PC-9 (cell line): Measurements from ENCODE around the gene FLRT3. TPM values are rescaled to one million over a fixed set of nuclear protein-coding genes. Genes with fewer than 3 reads are reported as not detected.

Experiments used
- BruUV-seq: library from RNA; stranded (reverse); fragments of 400-500 nt; replicated peaks from 2 replicates; lab custom pipeline; 2021; lab: Mats Ljungman, UMichigan
- CTCF ChIA-PET: fragments of 300-600 bp; sonication (Branson Sonifier 250); formaldehyde crosslinking; loops from one replicate; lab custom pipeline; 2022; ENCODE audit warnings: antibody characterized with exemption; lab: Charles Lee
- POLR2A ChIA-PET: fragments of 300-600 bp; sonication (Branson Sonifier 250); formaldehyde crosslinking; loops from one replicate; lab custom pipeline; 2022; ENCODE audit warnings: antibody characterized with exemption; ENCODE audit not compliant: unreplicated experiment; lab: Charles Lee
- DNase-seq, 2 experiments: peaks; one replicate each; pipeline versions ENCODE4 v3.0.0 to v3.0.0-alpha.2; 2015 to 2022; ENCODE audit warnings: mixed read lengths in 1 of 2
- H2AFZ ChIP-seq: fragments of 200-600 bp; sonication (generic); 2 replicates; pipeline ENCODE4 v1.8.1; 2017; ENCODE audit warnings: antibody characterized with exemption
- H3F3A ChIP-seq: fragments of 200-600 bp; sonication (generic); 2 replicates; pipeline ENCODE4 v1.8.1; 2017; ENCODE audit warnings: antibody characterized with exemption, mild to moderate bottlenecking, low read depth; ENCODE audit not compliant: insufficient read depth
- H3K27ac ChIP-seq: fragments of 200-600 bp; sonication (generic); 2 replicates; pipeline ENCODE4 v1.6.1; 2016; ENCODE audit warnings: mixed run types
- H3K27me3 ChIP-seq: fragments of 200-600 bp; sonication (generic); 2 replicates; pipeline ENCODE4 v1.6.1; 2016; ENCODE audit warnings: low read depth, mixed run types; ENCODE audit not compliant: insufficient read depth
- H3K36me3 ChIP-seq: fragments of 200-600 bp; sonication (generic); 2 replicates; pipeline ENCODE4 v1.6.1; 2016; ENCODE audit warnings: low read depth, mixed run types
- H3K4me1 ChIP-seq: fragments of 200-600 bp; sonication (generic); replicated peaks from 2 replicates; pipeline ENCODE4 v1.6.1; 2016; ENCODE audit warnings: mixed run types; ENCODE audit not compliant: insufficient read depth
- H3K4me2 ChIP-seq: fragments of 200-600 bp; sonication (generic); 2 replicates; pipeline ENCODE4 v1.6.1; 2017; ENCODE audit warnings: mixed run types
- H3K4me3 ChIP-seq: fragments of 200-600 bp; sonication (generic); 2 replicates; pipeline ENCODE4 v1.6.1; 2016; ENCODE audit warnings: mixed run types
- H3K79me2 ChIP-seq: fragments of 200-600 bp; sonication (generic); 2 replicates; pipeline ENCODE4 v1.6.1; 2017; ENCODE audit warnings: low read depth, mixed run types
- H3K9me2 ChIP-seq: fragments of 200-600 bp; sonication (generic); 2 replicates; pipeline ENCODE4 v1.8.1; 2017; ENCODE audit warnings: mild to moderate bottlenecking; ENCODE audit not compliant: insufficient read depth
- H3K9me3 ChIP-seq: fragments of 200-600 bp; sonication (generic); 2 replicates; pipeline ENCODE4 v1.8.1; 2016; ENCODE audit warnings: low read depth; ENCODE audit not compliant: insufficient read depth
- H4K20me1 ChIP-seq: fragments of 200-600 bp; sonication (generic); 2 replicates; pipeline ENCODE4 v1.8.1; 2017; ENCODE audit not compliant: insufficient read depth
- EZH2 ChIP-seq: fragments of 200-600 bp; sonication (generic); IDR thresholded peaks from 2 replicates; pipeline ENCODE4 v1.8.0; 2017; ENCODE audit warnings: antibody characterized with exemption, low read depth
- intact Hi-C: fragments of 100-400 bp; cut with micrococcal nuclease; formaldehyde crosslinking; loops from one replicate; pipeline ENCODE4 v1.10.0; 2022; ENCODE audit not compliant: unreplicated experiment
- total RNA-seq: library from RNA; stranded (reverse); gene quantifications from 2 replicates; pipeline ENCODE4 v1.2.3, GENCODE V29; 2021
- TF ChIP-seq, protein P1 (sequence below): fragments of 200-600 bp; sonication (generic); conservative IDR thresholded peaks from 2 replicates; pipeline ENCODE4 v1.6.1; 2017; ENCODE audit warnings: mixed run types, antibody characterized with exemption, mild to moderate bottlenecking, moderate library complexity

Gene FLRT3
- total RNA-seq, 1 experiment from 2014 or later = 0.70 TPM

DNA sequence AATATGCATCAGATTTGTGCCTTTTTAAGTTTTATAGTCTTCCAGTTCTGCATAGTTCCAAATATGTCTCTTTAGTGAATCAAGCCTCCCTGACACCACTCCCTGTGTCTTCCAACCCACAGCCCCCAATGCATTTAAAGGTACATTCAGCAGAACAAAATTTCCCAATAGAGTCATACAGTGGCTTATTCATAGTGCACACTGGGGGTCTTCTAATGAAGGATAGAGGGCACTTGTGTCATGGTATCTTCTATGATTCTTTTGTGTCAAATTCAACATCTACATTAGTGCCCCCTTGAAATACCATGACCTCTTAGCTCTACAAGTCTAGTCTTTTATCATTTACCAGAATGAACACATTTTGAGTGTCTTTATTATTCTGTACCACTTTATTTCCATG, 33.8 kb downstream of the FLRT3 start:
- DNase-seq = no peak
- POLR2A ChIA-PET = no interaction called here
- Histone ChIP-seq H3K4me3 (no peak overlapping the region), H3K4me1 (no peaks in the 10 kb centered on the region), H2AFZ (no peak overlapping the region), H3K36me3 (no peaks in the 10 kb centered on the region), H3K4me2 (no peak overlapping the region), H3K27me3 (no peaks in the 10 kb centered on the region), H3K79me2 (no peaks in the 10 kb centered on the region), H3K9me3 (no peaks in the 10 kb centered on the region), H4K20me1 (no peaks in the 10 kb centered on the region), H3K9me2 (peaks cover 6% of the 10 kb centered on the region; the same call in 1 of the 2 replicates), H3K27ac (no peak overlapping the region), H3F3A (no peaks in the 10 kb centered on the region)
- no TSS peak for BruUV-seq
- CTCF ChIA-PET = no interaction called here
- intact Hi-C loops = no loop called here
- TF ChIP-seq, protein P1, sequence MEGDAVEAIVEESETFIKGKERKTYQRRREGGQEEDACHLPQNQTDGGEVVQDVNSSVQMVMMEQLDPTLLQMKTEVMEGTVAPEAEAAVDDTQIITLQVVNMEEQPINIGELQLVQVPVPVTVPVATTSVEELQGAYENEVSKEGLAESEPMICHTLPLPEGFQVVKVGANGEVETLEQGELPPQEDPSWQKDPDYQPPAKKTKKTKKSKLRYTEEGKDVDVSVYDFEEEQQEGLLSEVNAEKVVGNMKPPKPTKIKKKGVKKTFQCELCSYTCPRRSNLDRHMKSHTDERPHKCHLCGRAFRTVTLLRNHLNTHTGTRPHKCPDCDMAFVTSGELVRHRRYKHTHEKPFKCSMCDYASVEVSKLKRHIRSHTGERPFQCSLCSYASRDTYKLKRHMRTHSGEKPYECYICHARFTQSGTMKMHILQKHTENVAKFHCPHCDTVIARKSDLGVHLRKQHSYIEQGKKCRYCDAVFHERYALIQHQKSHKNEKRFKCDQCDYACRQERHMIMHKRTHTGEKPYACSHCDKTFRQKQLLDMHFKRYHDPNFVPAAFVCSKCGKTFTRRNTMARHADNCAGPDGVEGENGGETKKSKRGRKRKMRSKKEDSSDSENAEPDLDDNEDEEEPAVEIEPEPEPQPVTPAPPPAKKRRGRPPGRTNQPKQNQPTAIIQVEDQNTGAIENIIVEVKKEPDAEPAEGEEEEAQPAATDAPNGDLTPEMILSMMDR = no peak
- TF ChIP-seq EZH2 = no peak

DNA sequence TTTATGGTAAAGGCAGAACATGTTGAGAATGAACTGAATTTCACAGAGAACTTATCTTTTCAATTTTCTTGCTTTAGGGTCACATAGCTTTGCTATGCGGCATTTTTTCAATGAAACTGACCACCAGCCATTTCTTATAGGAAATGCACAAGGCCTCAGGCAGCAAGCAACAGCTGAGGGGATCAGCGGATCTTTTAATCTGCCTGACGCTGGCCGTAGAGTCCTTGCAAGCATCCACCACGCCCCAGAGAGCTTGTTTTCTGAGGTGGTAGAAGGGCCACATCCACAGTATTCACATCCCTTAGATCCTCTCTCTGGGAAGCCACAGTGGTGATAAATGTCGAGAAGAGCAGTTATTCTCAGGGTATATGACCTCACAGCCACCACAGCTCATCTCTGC, 34.3 kb downstream of the FLRT3 start:
- no peak for TF ChIP-seq EZH2
- TF ChIP-seq, protein P1 = no peak
- H4K20me1 ChIP-seq = no peaks in the 10 kb centered on the region
- DNase-seq = no peak
- POLR2A ChIA-PET = no interaction called here
- no peak overlapping the region for H3K4me2 ChIP-seq
- BruUV-seq = no TSS peak
- H3K27ac ChIP-seq = no peak overlapping the region
- no peak overlapping the region for H3K4me3 ChIP-seq
- intact Hi-C loops = no loop called here
- no peaks in the 10 kb centered on the region for H3K36me3 ChIP-seq
- no peaks in the 10 kb centered on the region for H3K9me3 ChIP-seq
- CTCF ChIA-PET = no interaction called here
- no peaks in the 10 kb centered on the region for H3K27me3 ChIP-seq
- no peak overlapping the region for H2AFZ ChIP-seq
- H3F3A ChIP-seq = no peaks in the 10 kb centered on the region
- H3K4me1 ChIP-seq = no peaks in the 10 kb centered on the region
- peaks cover 6% of the 10 kb centered on the region; the same call in 1 of the 2 replicates for H3K9me2 ChIP-seq
- no peaks in the 10 kb centered on the region for H3K79me2 ChIP-seq

DNA sequence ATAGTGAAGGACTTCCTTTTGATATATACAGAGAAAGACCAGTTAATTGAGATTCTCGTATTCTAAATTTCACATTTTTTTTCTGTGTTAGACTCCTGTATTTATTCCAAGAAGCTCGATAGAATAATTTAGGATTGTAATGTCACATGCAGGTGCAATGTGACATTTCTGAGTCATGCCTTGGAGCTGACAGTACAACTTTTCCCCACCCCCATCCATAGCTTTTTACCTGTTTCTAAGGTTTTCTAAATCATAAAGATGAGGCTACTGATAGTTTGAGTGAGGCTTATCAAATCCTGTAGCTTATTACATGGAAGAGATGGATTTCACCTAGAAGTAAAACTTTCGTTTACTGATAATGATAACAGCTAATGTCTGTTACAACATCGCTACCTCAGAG, 37.6 kb downstream of the FLRT3 start:
- POLR2A ChIA-PET = no interaction called here
- Histone ChIP-seq H3K4me1 (no peaks in the 10 kb centered on the region), H3K9me2 (no peaks in the 10 kb centered on the region), H3F3A (no peaks in the 10 kb centered on the region), H3K27ac (no peak overlapping the region), H3K36me3 (no peaks in the 10 kb centered on the region), H3K79me2 (no peaks in the 10 kb centered on the region), H3K27me3 (no peaks in the 10 kb centered on the region), H3K4me2 (no peak overlapping the region), H3K4me3 (no peak overlapping the region), H2AFZ (no peak overlapping the region), H4K20me1 (no peaks in the 10 kb centered on the region), H3K9me3 (no peaks in the 10 kb centered on the region)
- TF ChIP-seq EZH2 = no peak
- TF ChIP-seq, protein P1 = no peak
- CTCF ChIA-PET = no interaction called here
- no TSS peak for BruUV-seq
- intact Hi-C loops = no loop called here
- DNase-seq = no peak
